Measurements from ENCODE around the gene GPR39. TPM values are rescaled to one million over a fixed set of nuclear protein-coding genes. Genes with fewer than 3 reads are reported as not detected.
A peak's percentile ranks its signal among the peaks of the same experiment; 100 is the strongest.

The GPR39 gene
- total RNA-seq, 1 experiment from 2014 or later: 0.95 TPM

DNA sequence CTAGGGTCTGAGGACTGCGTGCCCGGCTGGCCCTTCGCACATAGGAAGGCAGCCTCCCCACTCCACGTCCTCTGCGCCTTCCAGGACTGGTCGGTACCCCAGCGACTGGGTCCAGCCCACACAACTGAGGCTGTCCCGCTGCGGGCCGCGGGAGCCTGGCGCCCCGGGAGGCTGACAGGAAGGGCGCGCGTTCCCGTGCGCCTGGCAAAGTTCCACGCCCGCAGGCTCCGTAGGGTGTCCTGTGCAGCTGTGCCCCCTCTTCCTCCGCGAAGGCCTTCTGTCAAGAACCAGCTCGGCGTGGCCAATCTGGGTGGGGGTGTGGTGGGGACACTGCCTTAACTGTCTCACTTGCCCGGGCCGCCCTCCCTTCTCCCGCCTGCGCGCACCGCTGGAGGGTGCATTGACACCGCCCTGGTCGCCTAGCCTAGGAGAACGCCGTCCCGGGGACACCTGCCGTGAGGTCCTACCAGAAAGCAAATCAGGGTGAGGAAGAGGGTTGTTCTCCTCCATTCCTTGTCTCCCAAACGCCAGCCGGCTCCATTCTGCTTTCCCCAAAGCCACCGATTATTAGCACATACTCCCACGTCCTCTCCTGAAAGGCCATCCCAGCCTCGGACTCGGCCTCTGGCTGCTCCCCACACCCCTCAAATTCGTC is 254.0 kb downstream of the GPR39 start:
- no peak for DNase-seq
- Histone ChIP-seq H3K36me3 (no peaks in the 10 kb centered on the region), H3K4me3 (no peak overlapping the region), H3K27me3 (peaks cover 19% of the 10 kb centered on the region), H3K9me3 (no peaks in the 10 kb centered on the region)

DNA sequence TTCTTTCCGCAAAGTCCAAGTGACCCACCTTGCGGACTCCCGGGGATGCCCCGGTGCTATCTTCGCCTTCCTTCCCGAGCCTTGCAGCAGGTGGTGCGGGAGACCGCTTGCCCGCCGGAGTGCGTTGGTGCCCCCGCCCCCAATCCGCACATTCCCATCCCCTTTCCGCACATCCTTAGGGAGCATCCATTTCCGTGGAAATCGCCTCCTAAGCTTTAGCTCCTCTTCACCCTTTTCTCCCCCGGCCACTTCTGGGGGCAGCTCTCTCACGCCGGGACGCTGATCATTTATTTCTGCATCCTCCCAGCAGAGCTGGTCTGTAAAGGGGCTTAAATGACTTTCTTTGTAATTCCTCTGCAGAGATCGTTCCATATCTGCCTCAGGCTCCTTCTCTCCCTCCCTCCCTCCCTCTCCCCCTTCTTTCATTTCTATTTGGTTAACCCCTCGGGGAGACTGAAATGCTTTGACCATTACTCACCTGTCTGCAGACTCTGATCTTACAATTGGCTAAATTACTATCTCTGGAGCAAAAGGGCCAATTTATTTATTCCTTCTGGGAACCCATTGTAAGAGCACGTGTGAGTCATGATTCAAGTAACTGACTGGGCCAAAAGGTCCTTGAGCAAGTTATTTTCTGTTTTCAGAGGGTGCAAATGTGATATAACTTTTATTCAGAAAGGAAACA is 254.7 kb downstream of the GPR39 start:
- H3K36me3 ChIP-seq: no peaks in the 10 kb centered on the region
- H3K9me3 ChIP-seq: no peaks in the 10 kb centered on the region
- peaks cover 19% of the 10 kb centered on the region for H3K27me3 ChIP-seq
- no peak overlapping the region for H3K4me3 ChIP-seq
- DNase-seq: peak; percentile 35

DNA sequence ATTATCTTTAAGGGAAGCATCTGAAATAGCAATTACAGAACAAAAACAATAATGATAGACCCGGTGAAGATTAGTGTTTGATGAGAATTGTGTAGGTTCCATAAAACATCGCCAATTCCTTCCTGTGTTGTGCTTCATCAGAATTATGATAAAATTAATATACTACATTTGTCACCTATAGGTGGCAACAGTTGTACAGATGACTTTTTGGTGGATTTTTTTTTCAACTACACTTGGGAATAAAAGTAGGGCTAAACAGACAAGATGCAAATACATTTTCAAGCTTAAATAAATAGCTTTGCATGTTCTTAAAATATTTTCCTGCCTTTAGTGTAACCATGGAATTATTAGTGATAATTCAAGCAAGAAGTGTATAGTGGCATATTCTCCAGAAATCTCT is 260.4 kb downstream of the GPR39 start:
- Histone ChIP-seq H3K4me3 (no peak overlapping the region), H3K27me3 (no peaks in the 10 kb centered on the region), H3K36me3 (no peaks in the 10 kb centered on the region), H3K9me3 (no peaks in the 10 kb centered on the region)
- no peak for DNase-seq

DNA sequence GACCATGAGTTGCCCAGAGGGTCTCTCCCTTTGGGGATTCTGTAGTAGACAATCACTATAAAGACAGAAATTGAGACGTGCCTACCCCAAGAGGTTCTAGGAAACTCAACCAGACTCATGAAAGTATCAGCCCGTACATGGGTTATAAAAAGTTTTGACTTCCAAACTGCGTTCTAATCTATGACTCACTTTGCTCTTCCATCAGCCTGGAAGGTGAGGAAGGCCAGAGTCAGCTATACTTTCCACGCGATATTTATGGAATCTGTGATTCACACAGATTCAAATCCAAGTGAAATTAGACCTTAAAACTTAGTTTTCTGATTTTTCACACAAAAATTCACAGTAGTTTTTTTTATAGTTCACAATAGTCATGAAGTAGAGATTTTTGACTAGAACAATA is 261.1 kb downstream of the GPR39 start:
- Histone ChIP-seq H3K4me3 (no peak overlapping the region), H3K36me3 (no peaks in the 10 kb centered on the region), H3K9me3 (no peaks in the 10 kb centered on the region), H3K27me3 (no peaks in the 10 kb centered on the region)
- DNase-seq: no peak

DNA sequence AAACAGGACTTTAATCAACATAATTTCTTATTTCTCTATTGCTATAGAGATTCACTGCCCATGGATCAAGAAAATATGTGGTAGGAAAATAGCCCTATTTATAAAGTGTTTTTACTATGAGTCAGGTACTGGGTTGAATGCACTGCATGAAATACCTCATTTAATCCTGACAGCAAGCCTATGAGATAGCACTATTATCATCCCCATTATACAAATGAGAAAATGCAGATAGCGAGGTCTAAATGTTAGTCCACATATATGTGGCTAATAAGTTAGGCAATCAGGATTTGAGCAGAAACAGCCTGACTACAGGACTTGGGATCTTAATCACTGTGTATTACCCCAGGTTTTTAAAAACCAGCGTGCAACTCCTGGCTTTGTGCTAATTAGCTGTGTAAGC is 261.9 kb downstream of the GPR39 start:
- DNase-seq: no peak
- H3K9me3 ChIP-seq: no peaks in the 10 kb centered on the region
- no peak overlapping the region for H3K4me3 ChIP-seq
- H3K36me3 ChIP-seq: no peaks in the 10 kb centered on the region
- H3K27me3 ChIP-seq: no peaks in the 10 kb centered on the region

DNA sequence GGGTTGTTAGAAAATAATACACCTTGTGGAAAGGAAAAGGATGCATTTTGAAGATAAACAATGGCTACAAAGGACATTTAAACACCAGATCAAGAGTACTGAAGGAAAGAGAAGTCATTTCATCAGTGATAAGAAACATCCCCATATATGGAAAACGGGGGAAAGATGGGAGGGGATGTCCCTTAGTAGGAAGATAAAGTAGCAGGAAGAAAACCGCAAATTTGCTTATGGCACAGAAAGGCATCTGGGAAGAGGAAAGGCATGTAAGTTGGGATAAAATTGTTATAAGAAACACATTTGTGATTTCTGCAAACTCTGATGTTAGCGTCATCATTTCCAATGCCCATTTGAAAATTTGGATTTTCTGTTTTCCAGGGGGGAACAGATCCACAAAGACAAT is 263.9 kb downstream of the GPR39 start:
- Histone ChIP-seq H3K4me3 (no peak overlapping the region), H3K36me3 (no peaks in the 10 kb centered on the region), H3K27me3 (no peaks in the 10 kb centered on the region), H3K9me3 (no peaks in the 10 kb centered on the region)
- DNase-seq: no peak

DNA sequence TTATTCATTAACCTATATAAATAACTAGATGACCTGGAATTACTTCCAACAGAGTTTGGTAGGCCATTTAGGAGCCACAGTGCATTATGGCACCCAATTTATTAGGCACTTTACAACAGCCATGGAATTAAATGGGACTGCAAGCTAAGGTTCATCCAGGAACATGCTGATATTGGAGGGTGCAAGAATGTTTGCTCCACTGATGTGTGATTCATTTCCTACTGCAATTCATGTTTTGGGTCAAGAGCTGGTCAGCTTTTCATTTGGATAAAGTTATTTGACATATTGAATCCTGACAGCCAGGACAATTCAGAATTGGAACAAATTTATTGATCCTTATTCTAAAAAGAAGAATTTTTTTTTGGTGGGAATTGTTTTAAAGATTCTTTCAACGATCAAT is 265.2 kb downstream of the GPR39 start:
- Histone ChIP-seq H3K9me3 (no peaks in the 10 kb centered on the region), H3K36me3 (no peaks in the 10 kb centered on the region), H3K27me3 (no peaks in the 10 kb centered on the region; the same call in 1 of the 2 replicates), H3K4me3 (no peak overlapping the region)
- no peak for DNase-seq

DNA sequence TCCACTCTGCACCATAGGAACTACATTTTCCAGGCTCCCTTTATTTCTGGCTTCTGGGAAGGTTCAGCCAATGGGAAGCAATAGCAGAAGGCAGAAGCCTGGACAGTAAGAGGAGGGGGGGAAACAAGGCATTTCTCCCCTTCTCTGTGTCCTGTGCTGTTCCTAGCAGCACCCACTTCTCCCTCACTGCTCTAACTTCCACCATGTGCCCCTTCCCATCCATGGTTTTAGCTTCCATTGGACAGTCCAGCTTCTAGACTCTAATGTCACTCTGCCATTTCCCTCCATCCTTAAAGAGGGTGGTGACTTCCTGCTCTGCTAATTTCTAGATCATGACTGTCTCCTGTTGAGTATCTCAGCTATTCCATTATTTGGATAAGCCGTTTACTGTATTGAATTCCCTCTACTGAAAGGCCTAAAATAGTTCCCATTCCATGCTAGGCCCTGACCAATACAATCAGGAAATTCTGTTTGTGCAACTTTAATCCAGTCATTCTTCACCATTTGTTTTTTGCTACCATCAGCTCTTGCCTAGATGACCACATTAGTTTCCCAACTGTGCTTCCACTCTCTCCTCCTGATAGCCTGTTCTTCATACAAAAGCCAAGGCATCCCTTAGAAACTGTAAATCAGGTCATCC is 274.2 kb downstream of the GPR39 start:
- H3K9me3 ChIP-seq: no peaks in the 10 kb centered on the region
- no peak for DNase-seq
- no peak overlapping the region for H3K4me3 ChIP-seq
- H3K27me3 ChIP-seq: no peaks in the 10 kb centered on the region; the same call in 1 of the 2 replicates
- H3K36me3 ChIP-seq: no peaks in the 10 kb centered on the region

DNA sequence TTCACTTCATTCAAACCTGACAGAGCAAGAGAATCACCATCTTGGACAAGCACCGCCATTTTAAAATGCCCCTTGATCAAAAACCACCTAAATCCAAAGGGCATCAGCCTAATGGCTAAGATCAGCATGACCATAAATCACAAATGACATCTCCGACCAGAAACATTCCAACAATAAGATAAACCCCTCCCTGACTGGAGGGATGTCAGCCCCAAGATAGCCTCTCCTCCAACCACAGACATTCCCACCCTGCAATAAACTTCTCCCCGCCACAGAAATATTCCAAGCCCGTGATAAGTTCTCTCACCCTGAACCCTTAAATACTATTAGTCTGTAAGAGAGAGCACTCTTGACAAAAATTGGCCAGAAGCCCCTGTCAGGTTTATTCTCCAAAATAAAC is 275.0 kb downstream of the GPR39 start:
- DNase-seq: no peak
- H3K9me3 ChIP-seq: no peaks in the 10 kb centered on the region
- H3K4me3 ChIP-seq: no peak overlapping the region
- no peaks in the 10 kb centered on the region for H3K27me3 ChIP-seq
- no peaks in the 10 kb centered on the region for H3K36me3 ChIP-seq

DNA sequence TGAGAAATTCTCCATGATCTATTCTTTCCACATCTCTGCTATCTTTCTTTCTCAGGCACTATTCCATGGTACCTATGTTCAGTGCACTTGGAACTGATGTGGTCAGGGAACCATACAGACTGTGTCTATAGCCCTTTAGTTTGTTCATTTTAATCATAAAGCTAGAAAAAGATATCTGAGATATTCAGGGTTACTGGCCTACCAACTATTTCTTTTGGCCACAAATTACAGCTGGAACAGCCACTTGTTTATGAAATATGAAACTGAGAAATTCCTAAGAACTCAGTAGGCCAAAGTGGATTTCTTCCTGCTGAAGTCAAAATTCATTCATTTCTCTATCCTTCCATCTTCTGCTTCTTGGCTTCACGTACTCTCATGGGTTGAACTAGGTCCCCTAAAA is 276.2 kb downstream of the GPR39 start:
- no peak for DNase-seq
- H3K36me3 ChIP-seq: no peaks in the 10 kb centered on the region
- H3K27me3 ChIP-seq: no peaks in the 10 kb centered on the region
- no peak overlapping the region for H3K4me3 ChIP-seq
- no peaks in the 10 kb centered on the region for H3K9me3 ChIP-seq
